ENCODE results near the gene ADK. TPM values are rescaled to one million over a fixed set of nuclear protein-coding genes. Genes with fewer than 3 reads are reported as not detected.
A peak's percentile ranks its signal among the peaks of the same experiment; 100 is the strongest.

The ADK gene
- total and polyA plus RNA-seq, 2 donors (not counting 3 experiments of a cell fraction or from before 2014, with no cell fraction given): 11.7 to 46.5 TPM

DNA sequence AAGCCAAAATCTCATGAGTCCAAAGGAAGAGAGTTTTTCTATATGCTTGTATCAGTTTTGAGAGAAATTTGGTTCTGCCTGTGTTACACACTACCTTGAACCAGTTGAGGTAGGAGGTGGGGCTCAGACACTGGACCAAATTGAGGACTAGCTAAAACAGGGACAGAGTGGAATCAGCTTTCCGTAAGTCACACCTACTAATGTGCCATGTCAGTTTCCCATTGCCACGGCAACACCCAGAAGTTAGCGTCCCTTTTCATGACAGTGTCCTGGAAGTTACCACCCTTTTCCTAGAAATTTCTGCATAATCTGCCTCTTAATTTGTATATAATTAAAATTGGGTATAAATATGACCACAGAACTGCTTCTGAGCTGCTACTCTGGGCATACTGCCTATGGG lies 9.0 kb downstream of the ADK start:
- ChIA-PET CTCF (no interaction called here), POLR2A (no interaction called here)
- DNase-seq (ENCODE audit: low read depth, low spot score) (no peak), FAIRE-seq (no peak)
- Histone ChIP-seq H3K27me3 (ENCODE audit: control insufficient read depth in 2 of 2, insufficient read depth in 2 of 2, low read length in 2 of 2) (no peaks in the 10 kb centered on the region), H3K36me3 (ENCODE audit: control insufficient read depth in 2 of 2, extremely low read depth in 1 of 2, insufficient read depth in 2 of 2, low read length in 2 of 2) (no peaks in the 10 kb centered on the region), H3K27ac (ENCODE audit: insufficient read depth, low read depth, low read length) (no peak overlapping the region), H4K20me1 (replicated peaks; ENCODE audit: control insufficient read depth, extremely low read depth, insufficient read depth, low read length) (no peaks in the 10 kb centered on the region), H3K4me1 (ENCODE audit: control insufficient read depth, extremely low read depth, insufficient read depth, low read length) (peaks cover 12% of the 10 kb centered on the region), H3K9me3 (replicated peaks; ENCODE audit: control insufficient read depth, insufficient read depth, low read length) (no peaks in the 10 kb centered on the region), H3K79me2 (ENCODE audit: control insufficient read depth, insufficient read depth, low read length) (peaks cover 2% of the 10 kb centered on the region), H2AFZ (ENCODE audit: low read depth, low read length) (no peak overlapping the region), H3K4me2 (ENCODE audit: insufficient read depth, low read length) (no peak overlapping the region), H3K9me1 (replicated peaks; ENCODE audit: control insufficient read depth, extremely low read depth, insufficient read depth, low read length) (no peaks in the 10 kb centered on the region), H3K9ac (replicated peaks; ENCODE audit: extremely low read depth, insufficient read depth, low read length) (no peak overlapping the region), H3K4me3 (replicated peaks in 1 of 3; ENCODE audit: insufficient read depth in 1 of 3, low read depth in 1 of 3, low read length in 3 of 3) (no peak overlapping the region)
- intact Hi-C loops (cut with micrococcal nuclease) (no loop called here), dilution Hi-C loops (cut with MboI; ENCODE audit: extremely low pct_ligation_motif_present, low sequenced_read_pairs) (no loop called here)
- TF ChIP-seq POLR2AphosphoS5 (IDR thresholded peaks at IDR 0.05; ENCODE audit: insufficient read depth, low read depth, low read length): no peak
- no peak for TF ChIP-seq JUN (IDR thresholded peaks at IDR 0.05; ENCODE audit: borderline replicate concordance, insufficient read depth, insufficient read length, low read depth)
- no TSS peak for BruUV-seq (replicated peaks)

- ChIA-PET CTCF (interaction anchor here (0.6 to 1.2 kb wide), 3 partner anchors 71 to 213 kb away, joined by 3 read pairs; no protein-coding TSS in a partner anchor), POLR2A (no interaction called here)
- Histone ChIP-seq H4K20me1 (replicated peaks; ENCODE audit: control insufficient read depth, extremely low read depth, insufficient read depth, low read length) (no peaks in the 10 kb centered on the region), H3K36me3 (ENCODE audit: control insufficient read depth in 2 of 2, extremely low read depth in 1 of 2, insufficient read depth in 2 of 2, low read length in 2 of 2) (no peaks in the 10 kb centered on the region), H3K4me3 (replicated peaks in 1 of 3; ENCODE audit: insufficient read depth in 1 of 3, low read depth in 1 of 3, low read length in 3 of 3) (no peak overlapping the region), H3K27me3 (ENCODE audit: control insufficient read depth in 2 of 2, insufficient read depth in 2 of 2, low read length in 2 of 2) (no peaks in the 10 kb centered on the region), H3K9ac (replicated peaks; ENCODE audit: extremely low read depth, insufficient read depth, low read length) (no peak overlapping the region), H3K4me1 (ENCODE audit: control insufficient read depth, extremely low read depth, insufficient read depth, low read length) (peaks cover 21% of the 10 kb centered on the region), H2AFZ (ENCODE audit: low read depth, low read length) (no peak overlapping the region), H3K9me3 (replicated peaks; ENCODE audit: control insufficient read depth, insufficient read depth, low read length) (no peaks in the 10 kb centered on the region), H3K9me1 (replicated peaks; ENCODE audit: control insufficient read depth, extremely low read depth, insufficient read depth, low read length) (no peaks in the 10 kb centered on the region), H3K79me2 (ENCODE audit: control insufficient read depth, insufficient read depth, low read length) (peaks cover 4% of the 10 kb centered on the region), H3K4me2 (ENCODE audit: insufficient read depth, low read length) (peak overlapping the region; percentile 12), H3K27ac (ENCODE audit: insufficient read depth, low read depth, low read length) (no peak overlapping the region)
- dilution Hi-C loops (cut with MboI; ENCODE audit: extremely low pct_ligation_motif_present, low sequenced_read_pairs): no loop called here
- DNase-seq (ENCODE audit: low read depth, low spot score): peak; percentile 15
- intact Hi-C loops (cut with micrococcal nuclease): no loop called here
- BruUV-seq (replicated peaks): no TSS peak
- no peak for FAIRE-seq
- TF ChIP-seq FOS (IDR thresholded peaks at IDR 0.05; ENCODE audit: borderline replicate concordance, insufficient read depth, low read length): no peak
- TF ChIP-seq MYC (IDR thresholded peaks at IDR 0.05; ENCODE audit: low read depth, low read length): no peak
- TF ChIP-seq POLR2A (IDR thresholded peaks at IDR 0.05; ENCODE audit: low read depth, low read length): no peak
- TF ChIP-seq, protein P1, sequence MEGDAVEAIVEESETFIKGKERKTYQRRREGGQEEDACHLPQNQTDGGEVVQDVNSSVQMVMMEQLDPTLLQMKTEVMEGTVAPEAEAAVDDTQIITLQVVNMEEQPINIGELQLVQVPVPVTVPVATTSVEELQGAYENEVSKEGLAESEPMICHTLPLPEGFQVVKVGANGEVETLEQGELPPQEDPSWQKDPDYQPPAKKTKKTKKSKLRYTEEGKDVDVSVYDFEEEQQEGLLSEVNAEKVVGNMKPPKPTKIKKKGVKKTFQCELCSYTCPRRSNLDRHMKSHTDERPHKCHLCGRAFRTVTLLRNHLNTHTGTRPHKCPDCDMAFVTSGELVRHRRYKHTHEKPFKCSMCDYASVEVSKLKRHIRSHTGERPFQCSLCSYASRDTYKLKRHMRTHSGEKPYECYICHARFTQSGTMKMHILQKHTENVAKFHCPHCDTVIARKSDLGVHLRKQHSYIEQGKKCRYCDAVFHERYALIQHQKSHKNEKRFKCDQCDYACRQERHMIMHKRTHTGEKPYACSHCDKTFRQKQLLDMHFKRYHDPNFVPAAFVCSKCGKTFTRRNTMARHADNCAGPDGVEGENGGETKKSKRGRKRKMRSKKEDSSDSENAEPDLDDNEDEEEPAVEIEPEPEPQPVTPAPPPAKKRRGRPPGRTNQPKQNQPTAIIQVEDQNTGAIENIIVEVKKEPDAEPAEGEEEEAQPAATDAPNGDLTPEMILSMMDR (IDR thresholded peaks at IDR 0.05; ENCODE audit: extremely low read depth in 1 of 2, insufficient read depth in 1 of 2, low read depth in 1 of 2, low read length in 2 of 2): no peak
- TF ChIP-seq MAX (IDR thresholded peaks at IDR 0.05; ENCODE audit: insufficient read depth, insufficient read length): no peak
- no peak for TF ChIP-seq EZH2 (IDR thresholded peaks at IDR 0.05; ENCODE audit: borderline replicate concordance, low read depth, low read length, severe bottlenecking)
- TF ChIP-seq JUN (IDR thresholded peaks at IDR 0.05; ENCODE audit: borderline replicate concordance, insufficient read depth, insufficient read length, low read depth): no peak
- TF ChIP-seq GATA2 (IDR thresholded peaks at IDR 0.05; ENCODE audit: insufficient read depth, insufficient read length, low read depth, low read length): no peak
- no peak for TF ChIP-seq POLR2AphosphoS5 (IDR thresholded peaks at IDR 0.05; ENCODE audit: insufficient read depth, low read depth, low read length)
Measured at GRCh38 chr10:74163319-74164068, 12.5 kb downstream of the ADK start.

All from endothelial cell of umbilical vein (primary cell).